Nephron progenitor cell (in vitro differentiated cells): ENCODE measurements around the gene GPC3.
"Not testable (repeated sequence)": the region's sequence is repeated elsewhere in the genome, so short reads cannot be mapped to it uniquely, and the experiment has no call there.

ENCODE experiments used
- DNase-seq: peaks from one replicate; pipeline ENCODE4 v3.0.0; 2021
- H3K27ac Mint-ChIP-seq: 2 replicates; pipeline ENCODE4 v1.8.0; 2021; ENCODE audit warnings: mild to moderate bottlenecking, moderate library complexity, mixed read lengths
- H3K27me3 Mint-ChIP-seq: 2 replicates; pipeline ENCODE4 v1.8.0; 2021; ENCODE audit warnings: mild to moderate bottlenecking, low read depth, mixed read lengths; ENCODE audit not compliant: poor library complexity
- H3K36me3 Mint-ChIP-seq: 2 replicates; pipeline ENCODE4 v1.8.0; 2021; ENCODE audit warnings: low read depth, mixed read lengths
- H3K4me1 Mint-ChIP-seq: 2 replicates; pipeline ENCODE4 v1.8.0; 2021; ENCODE audit warnings: mixed read lengths
- H3K4me3 Mint-ChIP-seq: 2 replicates; pipeline ENCODE4 v1.8.0; 2021; ENCODE audit warnings: mild to moderate bottlenecking, moderate library complexity, mixed read lengths
- H3K9me3 Mint-ChIP-seq: 2 replicates; pipeline ENCODE4 v1.8.0; 2021; ENCODE audit warnings: mild to moderate bottlenecking, moderate library complexity, mixed read lengths
- CTCF ChIP-seq: fragments of 200-600 bp; sonication (generic); IDR thresholded peaks from 2 replicates; pipeline ENCODE4 v1.5.0; 2021; ENCODE audit warnings: antibody characterized with exemption

Gene GPC3

GRCh38 chrX:133991814-133992213, 6.4 kb upstream of the GPC3 start:
- DNase-seq = no peak
- Mint-ChIP-seq H3K27me3 (peaks cover 3% of the 10 kb centered on the region), H3K4me1 (peaks cover 70% of the 10 kb centered on the region), H3K4me3 (no peak overlapping the region), H3K27ac (peak overlapping the region; percentile 85), H3K36me3 (no peaks in the 10 kb centered on the region), H3K9me3 (no peaks in the 10 kb centered on the region)
- TF ChIP-seq CTCF = no peak

GRCh38 chrX:133991057-133991456, 5.7 kb upstream of the GPC3 start:
- peaks cover 68% of the 10 kb centered on the region for H3K4me1 Mint-ChIP-seq
- H3K27me3 Mint-ChIP-seq, H3K27ac Mint-ChIP-seq, H3K36me3 Mint-ChIP-seq, H3K4me3 Mint-ChIP-seq, DNase-seq, H3K9me3 Mint-ChIP-seq: not testable (repeated sequence)

GRCh38 chrX:133989993-133990392, 4.6 kb upstream of the GPC3 start:
- Mint-ChIP-seq H3K27ac (no peak overlapping the region), H3K4me3 (no peak overlapping the region), H3K9me3 (no peaks in the 10 kb centered on the region), H3K27me3 (peaks cover 6% of the 10 kb centered on the region), H3K4me1 (peaks cover 70% of the 10 kb centered on the region), H3K36me3 (no peaks in the 10 kb centered on the region)
- no peak for TF ChIP-seq CTCF
- DNase-seq = no peak

GRCh38 chrX:133989490-133989889, 4.1 kb upstream of the GPC3 start:
- Mint-ChIP-seq H3K27ac (peak overlapping the region; percentile 85), H3K27me3 (peaks cover 6% of the 10 kb centered on the region), H3K4me3 (no peak overlapping the region), H3K36me3 (no peaks in the 10 kb centered on the region), H3K9me3 (no peaks in the 10 kb centered on the region), H3K4me1 (peaks cover 70% of the 10 kb centered on the region)
- peak; percentile 12 for DNase-seq
- no peak for TF ChIP-seq CTCF

GRCh38 chrX:133988010-133988409, 2.6 kb upstream of the GPC3 start:
- no peaks in the 10 kb centered on the region for H3K9me3 Mint-ChIP-seq
- H3K27ac Mint-ChIP-seq = peak overlapping the region; percentile 3
- H3K4me3 Mint-ChIP-seq = peak overlapping the region; percentile 8
- peaks cover 79% of the 10 kb centered on the region for H3K4me1 Mint-ChIP-seq
- no peaks in the 10 kb centered on the region for H3K36me3 Mint-ChIP-seq
- TF ChIP-seq CTCF = no peak
- peaks cover 6% of the 10 kb centered on the region for H3K27me3 Mint-ChIP-seq
- no peak for DNase-seq

GRCh38 chrX:133987188-133987587, 1.8 kb upstream of the GPC3 start:
- no peaks in the 10 kb centered on the region for H3K36me3 Mint-ChIP-seq

More at GRCh38 chrX:133987188-133987587, 1.8 kb upstream of the GPC3 start:
- H3K27ac Mint-ChIP-seq = peak overlapping the region; percentile 3
- H3K9me3 Mint-ChIP-seq = no peaks in the 10 kb centered on the region
- H3K4me3 Mint-ChIP-seq = no peak overlapping the region
- TF ChIP-seq CTCF = no peak
- peaks cover 79% of the 10 kb centered on the region for H3K4me1 Mint-ChIP-seq
- peaks cover 6% of the 10 kb centered on the region for H3K27me3 Mint-ChIP-seq
- no peak for DNase-seq
